Measurements from ENCODE around the gene SLC22A5.
A peak's percentile ranks its signal among the peaks of the same experiment; 100 is the strongest.

Gene SLC22A5

GRCh38 chr5:132369474-132370180 lies at the start of gene SLC22A5:
SLC22A5 (plus strand) TSS chr5:132369710; CDS start chr5:132369973, 263 bp downstream.
- DNase-seq = peak; percentile 68

- DNase-seq = no peak
Observed at GRCh38 chr5:132319975-132320374, 49.5 kb upstream of the SLC22A5 start.

- no peak for DNase-seq
Observed at GRCh38 chr5:132321109-132321721, 48.3 kb upstream of the SLC22A5 start.

- no peak for DNase-seq
Observed at GRCh38 chr5:132322266-132322665, 47.2 kb upstream of the SLC22A5 start.

- no peak for DNase-seq
Observed at GRCh38 chr5:132323202-132323601, 46.3 kb upstream of the SLC22A5 start.

GRCh38 chr5:132325691-132326090 lies 43.8 kb upstream of the SLC22A5 start:
- DNase-seq = no peak

GRCh38 chr5:132327252-132327955 lies 42.1 kb upstream of the SLC22A5 start:
- peak; percentile 21 for DNase-seq

GRCh38 chr5:132334812-132335211 lies 34.7 kb upstream of the SLC22A5 start:
- no peak for DNase-seq

GRCh38 chr5:132335402-132335801 lies 34.1 kb upstream of the SLC22A5 start:
- DNase-seq = no peak

GRCh38 chr5:132339502-132339901 lies 30.0 kb upstream of the SLC22A5 start:
- no peak for DNase-seq

GRCh38 chr5:132342291-132343180 lies 27.0 kb upstream of the SLC22A5 start:
- no peak for DNase-seq

- no peak for DNase-seq
Observed at GRCh38 chr5:132344775-132345514, 24.6 kb upstream of the SLC22A5 start.

GRCh38 chr5:132353486-132353995 lies 16.0 kb upstream of the SLC22A5 start:
- DNase-seq = no peak

- no peak for DNase-seq
Observed at GRCh38 chr5:132354381-132355139, 14.9 kb upstream of the SLC22A5 start.

GRCh38 chr5:132355140-132355765 lies 14.3 kb upstream of the SLC22A5 start:
- DNase-seq = no peak

GRCh38 chr5:132358775-132359174 lies 10.7 kb upstream of the SLC22A5 start:
- no peak for DNase-seq

GRCh38 chr5:132362086-132362485 lies 7.4 kb upstream of the SLC22A5 start:
- no peak for DNase-seq

- DNase-seq = peak; percentile 93
Observed at GRCh38 chr5:132363431-132364112, 5.9 kb upstream of the SLC22A5 start.

- peak; percentile 85 for DNase-seq
Observed at GRCh38 chr5:132364319-132364718, 5.2 kb upstream of the SLC22A5 start.

GRCh38 chr5:132365213-132365612 lies 4.3 kb upstream of the SLC22A5 start:
- DNase-seq = peak; percentile 93

Data from EL (cell line).